ENCODE data around the gene ACR.

DNA sequence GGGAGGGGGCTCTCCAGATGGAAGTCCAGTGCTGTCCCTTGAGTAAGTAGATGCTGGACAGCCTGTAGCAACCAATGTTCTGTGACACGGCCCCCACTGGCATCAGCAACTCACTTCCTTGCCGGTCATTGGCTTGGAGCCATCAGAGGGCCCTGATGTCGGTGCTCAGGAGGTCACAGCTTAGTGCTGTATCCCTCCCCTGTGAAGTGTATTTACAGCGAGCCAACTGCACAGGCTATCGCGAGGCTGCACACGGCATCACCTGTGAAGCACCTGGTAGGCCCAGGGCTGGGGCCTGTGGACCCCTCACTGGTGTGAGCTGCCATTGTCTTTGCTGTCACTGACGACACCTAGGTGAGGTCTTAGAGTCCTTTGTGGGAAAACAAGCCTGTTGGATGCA lies 13.4 kb upstream of the ACR start:
- TF ChIP-seq, protein P1, sequence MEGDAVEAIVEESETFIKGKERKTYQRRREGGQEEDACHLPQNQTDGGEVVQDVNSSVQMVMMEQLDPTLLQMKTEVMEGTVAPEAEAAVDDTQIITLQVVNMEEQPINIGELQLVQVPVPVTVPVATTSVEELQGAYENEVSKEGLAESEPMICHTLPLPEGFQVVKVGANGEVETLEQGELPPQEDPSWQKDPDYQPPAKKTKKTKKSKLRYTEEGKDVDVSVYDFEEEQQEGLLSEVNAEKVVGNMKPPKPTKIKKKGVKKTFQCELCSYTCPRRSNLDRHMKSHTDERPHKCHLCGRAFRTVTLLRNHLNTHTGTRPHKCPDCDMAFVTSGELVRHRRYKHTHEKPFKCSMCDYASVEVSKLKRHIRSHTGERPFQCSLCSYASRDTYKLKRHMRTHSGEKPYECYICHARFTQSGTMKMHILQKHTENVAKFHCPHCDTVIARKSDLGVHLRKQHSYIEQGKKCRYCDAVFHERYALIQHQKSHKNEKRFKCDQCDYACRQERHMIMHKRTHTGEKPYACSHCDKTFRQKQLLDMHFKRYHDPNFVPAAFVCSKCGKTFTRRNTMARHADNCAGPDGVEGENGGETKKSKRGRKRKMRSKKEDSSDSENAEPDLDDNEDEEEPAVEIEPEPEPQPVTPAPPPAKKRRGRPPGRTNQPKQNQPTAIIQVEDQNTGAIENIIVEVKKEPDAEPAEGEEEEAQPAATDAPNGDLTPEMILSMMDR (IDR thresholded peaks at IDR 0.05): no peak
- TF ChIP-seq POLR2A (IDR thresholded peaks at IDR 0.05): no peak

Measured in testis (tissue), 2 donors.